ENCODE data around the gene PEAK3. TPM values are rescaled to one million over a fixed set of nuclear protein-coding genes. Genes with fewer than 3 reads are reported as not detected.

PEAK3 gene
- polyA plus RNA-seq, 3 donors = 2.4 to 6.3 (median 2.9) TPM

- Histone ChIP-seq H2AFZ (ENCODE audit: insufficient read depth, low read depth, low read length, poor library complexity, severe bottlenecking) (no peak overlapping the region), H3K79me2 (ENCODE audit: insufficient read depth, low read length) (no peaks in the 10 kb centered on the region), H3K9me3 (replicated peaks in 1 of 2; ENCODE audit: control insufficient read depth in 1 of 2, insufficient read depth in 1 of 2, low read length in 2 of 2) (peaks cover 3 to 10% of the 10 kb centered on the region in 2 donors), H4K20me1 (ENCODE audit: insufficient read depth, low read length) (no peaks in the 10 kb centered on the region), H3K27me3 (ENCODE audit: control insufficient read depth in 2 of 2, insufficient read depth in 2 of 2, low read length in 2 of 2) (peaks cover 20 to 56% of the 10 kb centered on the region in 2 donors), H3K4me3 (replicated peaks in 1 of 3; ENCODE audit: low read depth in 2 of 3, low read length in 3 of 3) (no peak overlapping the region), H3K27ac (ENCODE audit: low read depth in 1 of 2, low read length in 2 of 2) (no peak overlapping the region), H3K4me1 (ENCODE audit: control insufficient read depth in 1 of 2, insufficient read depth in 2 of 2, low read length in 2 of 2) (peaks cover 16 to 34% of the 10 kb centered on the region in 2 donors), H3K9ac (ENCODE audit: insufficient read depth, low read length, poor library complexity, severe bottlenecking) (no peak overlapping the region), H3K4me2 (replicated peaks; ENCODE audit: extremely low read depth, low read length, poor library complexity, severe bottlenecking) (no peak overlapping the region), H3K36me3 (replicated peaks in 1 of 2; ENCODE audit: control insufficient read depth in 1 of 2, insufficient read depth in 2 of 2, low read length in 2 of 2) (no peaks in the 10 kb centered on the region)
- DNase-seq = no peak
- 100% methylated on average over 1 of the region's 4 CpGs for WGBS (ENCODE audit: insufficient coverage)
- no peak for TF ChIP-seq CTCF (IDR thresholded peaks at IDR 0.05)
- intact Hi-C loops (cut with micrococcal nuclease) = no loop called here
- Mint-ChIP-seq H3K9me3 (peaks cover 8 to 45% (median 24%) of the 10 kb centered on the region in 7 donors), H3K4me3 (no peak overlapping the region), H3K27ac (no peak overlapping the region), H3K4me1 (peaks cover 25% of the 10 kb centered on the region), H3K27me3 (ENCODE audit: low read depth in 3 of 3) (peaks cover 55 to 76% (median 74%) of the 10 kb centered on the region in 3 donors), H3K36me3 (peaks cover 5 to 9% of the 10 kb centered on the region in 2 donors)
Measured at GRCh38 chr19:2311093-2311492, 29.1 kb upstream of the PEAK3 start.

DNA sequence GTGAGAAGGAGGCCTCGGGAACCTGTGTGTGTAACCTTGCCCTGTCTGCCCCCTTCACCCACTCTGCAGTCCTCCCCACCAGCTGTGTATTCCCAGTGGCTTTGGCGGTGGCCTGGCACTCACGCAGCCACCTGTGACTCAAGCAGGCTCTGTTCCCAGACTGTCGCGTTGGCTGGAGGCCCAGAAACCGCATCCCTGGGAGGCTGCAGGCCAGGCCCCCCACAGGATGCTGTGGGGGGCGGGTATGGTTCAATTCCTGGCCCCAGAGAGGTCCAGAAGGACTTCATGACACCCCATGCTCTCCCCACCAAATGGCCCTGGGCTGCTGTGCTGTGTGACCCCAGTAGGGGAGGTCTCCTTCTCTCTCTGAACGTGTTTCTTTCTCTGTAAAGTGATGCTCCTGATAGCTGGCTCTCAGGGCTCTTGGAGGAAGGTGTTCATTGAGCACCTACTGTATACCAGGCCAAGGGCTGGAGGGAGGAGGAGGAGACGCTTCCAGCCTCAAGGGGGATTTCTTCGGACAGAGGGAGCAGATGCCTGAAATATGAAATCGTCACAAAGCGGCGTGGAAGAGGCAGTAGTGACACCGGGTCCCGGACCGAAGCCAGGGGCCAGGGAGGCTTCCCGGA lies 27.9 kb upstream of the PEAK3 start:
- no peak for DNase-seq
- H3K27me3 ChIP-seq (ENCODE audit: control insufficient read depth in 2 of 2, insufficient read depth in 2 of 2, low read length in 2 of 2) = peaks cover 25 to 69% of the 10 kb centered on the region in 2 donors
- Mint-ChIP-seq H3K4me3 (peak overlapping the region in 1 of 2 donors; percentile 70), H3K27me3 (ENCODE audit: low read depth in 3 of 3) (peaks cover 67 to 87% (median 87%) of the 10 kb centered on the region in 3 donors), H3K27ac (no peak overlapping the region), H3K4me1 (peaks cover 15% of the 10 kb centered on the region), H3K36me3 (peaks cover 5% of the 10 kb centered on the region in 2 donors), H3K9me3 (peaks cover 4 to 35% (median 19%) of the 10 kb centered on the region in 7 donors)
- TF ChIP-seq CTCF (IDR thresholded peaks at IDR 0.05) = no peak
- H3K36me3 ChIP-seq (replicated peaks in 1 of 2; ENCODE audit: control insufficient read depth in 1 of 2, insufficient read depth in 2 of 2, low read length in 2 of 2) = no peaks in the 10 kb centered on the region
- no peak overlapping the region for H2AFZ ChIP-seq (ENCODE audit: insufficient read depth, low read depth, low read length, poor library complexity, severe bottlenecking)
- no peak overlapping the region for H3K4me3 ChIP-seq (replicated peaks in 1 of 3; ENCODE audit: low read depth in 2 of 3, low read length in 3 of 3)
- H3K4me1 ChIP-seq (ENCODE audit: control insufficient read depth in 1 of 2, insufficient read depth in 2 of 2, low read length in 2 of 2) = peaks cover 5 to 22% of the 10 kb centered on the region in 2 donors
- intact Hi-C loops (cut with micrococcal nuclease) = no loop called here
- no peaks in the 10 kb centered on the region for H4K20me1 ChIP-seq (ENCODE audit: insufficient read depth, low read length)
- H3K4me2 ChIP-seq (replicated peaks; ENCODE audit: extremely low read depth, low read length, poor library complexity, severe bottlenecking) = no peak overlapping the region
- H3K9me3 ChIP-seq (replicated peaks in 1 of 2; ENCODE audit: control insufficient read depth in 1 of 2, insufficient read depth in 1 of 2, low read length in 2 of 2) = peaks cover 4 to 7% of the 10 kb centered on the region in 2 donors
- no peaks in the 10 kb centered on the region for H3K79me2 ChIP-seq (ENCODE audit: insufficient read depth, low read length)
- no peak overlapping the region for H3K9ac ChIP-seq (ENCODE audit: insufficient read depth, low read length, poor library complexity, severe bottlenecking)
- H3K27ac ChIP-seq (ENCODE audit: low read depth in 1 of 2, low read length in 2 of 2) = no peak overlapping the region
- 88% methylated on average over 10 of the region's 17 CpGs for WGBS (ENCODE audit: insufficient coverage)
